IPS-18a (cell line): ENCODE data around the gene EMC10.

Source experiments
- H3K27ac ChIP-seq: one replicate; pipeline ENCODE4 v1.5.1; 2013; ENCODE audit warnings: low read length
- H3K27me3 ChIP-seq: one replicate; pipeline ENCODE4 v1.6.1; 2013; ENCODE audit warnings: mild to moderate bottlenecking, low read length; ENCODE audit not compliant: control insufficient read depth, insufficient read depth
- H3K36me3 ChIP-seq: one replicate; pipeline ENCODE4 v1.6.1; 2013; ENCODE audit warnings: low read depth, low read length; ENCODE audit not compliant: control insufficient read depth
- H3K4me1 ChIP-seq: one replicate; pipeline ENCODE4 v1.6.1; 2013; ENCODE audit warnings: low read depth, low read length; ENCODE audit not compliant: control insufficient read depth
- H3K4me3 ChIP-seq: one replicate; pipeline ENCODE4 v1.5.1; 2013; ENCODE audit warnings: low read length
- H3K9ac ChIP-seq: one replicate; pipeline ENCODE4 v1.6.1; 2013; ENCODE audit warnings: mild to moderate bottlenecking, low read length, moderate library complexity
- H3K9me3 ChIP-seq: one replicate; pipeline ENCODE4 v1.6.1; 2013; ENCODE audit warnings: low read depth, low read length; ENCODE audit not compliant: control insufficient read depth

EMC10 gene

GRCh38 chr19:50493171-50493570 lies 16.9 kb downstream of the EMC10 start:
- Histone ChIP-seq H3K27me3 (peaks cover 93% of the 10 kb centered on the region), H3K36me3 (no peaks in the 10 kb centered on the region), H3K27ac (no peak overlapping the region), H3K9me3 (no peaks in the 10 kb centered on the region), H3K4me3 (no peak overlapping the region), H3K9ac (no peak overlapping the region), H3K4me1 (no peaks in the 10 kb centered on the region)

- no peaks in the 10 kb centered on the region for H3K9me3 ChIP-seq
- H3K27ac ChIP-seq: no peak overlapping the region
- H3K9ac ChIP-seq: no peak overlapping the region
- peaks cover 93% of the 10 kb centered on the region for H3K27me3 ChIP-seq
- H3K4me3 ChIP-seq: no peak overlapping the region
- H3K4me1 ChIP-seq: no peaks in the 10 kb centered on the region
- no peaks in the 10 kb centered on the region for H3K36me3 ChIP-seq
Observed at GRCh38 chr19:50494186-50495019, 18.1 kb downstream of the EMC10 start.

- Histone ChIP-seq H3K9ac (no peak overlapping the region), H3K27me3 (peaks cover 95% of the 10 kb centered on the region), H3K4me1 (no peaks in the 10 kb centered on the region), H3K9me3 (no peaks in the 10 kb centered on the region), H3K4me3 (no peak overlapping the region), H3K27ac (no peak overlapping the region), H3K36me3 (no peaks in the 10 kb centered on the region)
Observed at GRCh38 chr19:50495020-50495531, 18.8 kb downstream of the EMC10 start.

GRCh38 chr19:50496189-50497021 lies 20.1 kb downstream of the EMC10 start:
- H3K9ac ChIP-seq: no peak overlapping the region
- H3K4me1 ChIP-seq: peaks cover 3% of the 10 kb centered on the region
- peaks cover 93% of the 10 kb centered on the region for H3K27me3 ChIP-seq
- no peak overlapping the region for H3K27ac ChIP-seq
- no peak overlapping the region for H3K4me3 ChIP-seq
- no peaks in the 10 kb centered on the region for H3K9me3 ChIP-seq
- no peaks in the 10 kb centered on the region for H3K36me3 ChIP-seq

- Histone ChIP-seq H3K4me1 (peaks cover 3% of the 10 kb centered on the region), H3K27ac (no peak overlapping the region), H3K27me3 (peaks cover 87% of the 10 kb centered on the region)
Observed at GRCh38 chr19:50497022-50497405, 20.7 kb downstream of the EMC10 start.

GRCh38 chr19:50498219-50499056 lies 22.1 kb downstream of the EMC10 start:
- H3K27me3 ChIP-seq: peaks cover 73% of the 10 kb centered on the region
- no peaks in the 10 kb centered on the region for H3K36me3 ChIP-seq
- no peak overlapping the region for H3K4me3 ChIP-seq
- H3K9ac ChIP-seq: no peak overlapping the region
- H3K4me1 ChIP-seq: peaks cover 3% of the 10 kb centered on the region
- H3K9me3 ChIP-seq: no peaks in the 10 kb centered on the region
- no peak overlapping the region for H3K27ac ChIP-seq

More at GRCh38 chr19:50497022-50497405, 20.7 kb downstream of the EMC10 start:
- no peaks in the 10 kb centered on the region for H3K9me3 ChIP-seq
- H3K36me3 ChIP-seq: no peaks in the 10 kb centered on the region
- H3K9ac ChIP-seq: no peak overlapping the region
- H3K4me3 ChIP-seq: no peak overlapping the region

- Histone ChIP-seq H3K27ac (no peak overlapping the region), H3K9me3 (no peaks in the 10 kb centered on the region), H3K4me3 (no peak overlapping the region), H3K27me3 (peaks cover 55% of the 10 kb centered on the region), H3K4me1 (peaks cover 3% of the 10 kb centered on the region), H3K36me3 (no peaks in the 10 kb centered on the region), H3K9ac (no peak overlapping the region)
Observed at GRCh38 chr19:50500060-50500752, 23.9 kb downstream of the EMC10 start.

GRCh38 chr19:50500753-50501151 lies 24.4 kb downstream of the EMC10 start:
- H3K4me3 ChIP-seq: no peak overlapping the region
- H3K4me1 ChIP-seq: peaks cover 3% of the 10 kb centered on the region
- H3K27ac ChIP-seq: no peak overlapping the region
- H3K9ac ChIP-seq: no peak overlapping the region
- no peaks in the 10 kb centered on the region for H3K9me3 ChIP-seq
- peaks cover 52% of the 10 kb centered on the region for H3K27me3 ChIP-seq
- no peaks in the 10 kb centered on the region for H3K36me3 ChIP-seq

- Histone ChIP-seq H3K27me3 (peaks cover 48% of the 10 kb centered on the region), H3K4me1 (peaks cover 3% of the 10 kb centered on the region), H3K9ac (no peak overlapping the region), H3K9me3 (no peaks in the 10 kb centered on the region), H3K27ac (no peak overlapping the region), H3K4me3 (no peak overlapping the region), H3K36me3 (no peaks in the 10 kb centered on the region)
Observed at GRCh38 chr19:50501186-50501567, 24.9 kb downstream of the EMC10 start.

GRCh38 chr19:50501568-50502475 lies 25.5 kb downstream of the EMC10 start:
- H3K9ac ChIP-seq: no peak overlapping the region
- no peaks in the 10 kb centered on the region for H3K36me3 ChIP-seq
- no peak overlapping the region for H3K27ac ChIP-seq
- no peak overlapping the region for H3K4me3 ChIP-seq
- peaks cover 43% of the 10 kb centered on the region for H3K27me3 ChIP-seq
- H3K9me3 ChIP-seq: no peaks in the 10 kb centered on the region
- H3K4me1 ChIP-seq: peaks cover 3% of the 10 kb centered on the region
